VCaP (cell line): ENCODE results near the gene KIRREL2.
"Not testable (repeated sequence)": the region's sequence is repeated elsewhere in the genome, so short reads cannot be mapped to it uniquely, and the experiment has no call there.

Experiments
- H3K27ac ChIP-seq: fragments of 450-650 bp; 2 replicates; pipeline ENCODE4 v1.5.1; 2017
- TF ChIP-seq, protein P1 (sequence below): fragments of 450-650 bp; conservative IDR thresholded peaks from 2 replicates; pipeline ENCODE4 v1.5.1; 2017; ENCODE audit warnings: mild to moderate bottlenecking, moderate library complexity

Gene KIRREL2

DNA sequence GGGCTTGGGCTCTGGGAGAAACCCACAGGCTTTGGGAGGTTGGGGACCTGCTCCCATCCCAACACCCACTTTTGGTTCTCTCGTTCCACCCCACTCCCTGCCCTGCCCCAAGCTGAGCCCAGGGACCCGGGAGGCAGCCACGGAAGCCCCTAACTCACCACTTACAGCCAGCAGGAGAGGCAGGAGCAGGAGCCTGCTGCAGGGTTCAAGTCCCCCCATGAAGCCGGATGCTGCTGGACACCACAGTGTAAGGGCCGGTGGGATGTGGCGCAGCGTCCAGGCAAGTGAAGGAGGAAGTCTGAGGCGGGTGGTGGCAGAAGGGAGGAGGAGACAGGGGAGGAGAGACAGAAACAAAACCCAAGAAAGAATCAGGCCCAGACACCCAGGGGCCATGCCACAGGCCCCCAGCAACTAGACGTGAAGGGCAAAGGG, 51.3 kb downstream of the KIRREL2 start, which contains the start of gene TYROBP:
Gene TYROBP (minus strand): TSS at position 286 of the 432 bp plus-strand sequence. CDS start 67 bp downstream, at position 219.
- H3K27ac ChIP-seq, result no peak within 1 kb of the TSS
- TF ChIP-seq, protein P1, sequence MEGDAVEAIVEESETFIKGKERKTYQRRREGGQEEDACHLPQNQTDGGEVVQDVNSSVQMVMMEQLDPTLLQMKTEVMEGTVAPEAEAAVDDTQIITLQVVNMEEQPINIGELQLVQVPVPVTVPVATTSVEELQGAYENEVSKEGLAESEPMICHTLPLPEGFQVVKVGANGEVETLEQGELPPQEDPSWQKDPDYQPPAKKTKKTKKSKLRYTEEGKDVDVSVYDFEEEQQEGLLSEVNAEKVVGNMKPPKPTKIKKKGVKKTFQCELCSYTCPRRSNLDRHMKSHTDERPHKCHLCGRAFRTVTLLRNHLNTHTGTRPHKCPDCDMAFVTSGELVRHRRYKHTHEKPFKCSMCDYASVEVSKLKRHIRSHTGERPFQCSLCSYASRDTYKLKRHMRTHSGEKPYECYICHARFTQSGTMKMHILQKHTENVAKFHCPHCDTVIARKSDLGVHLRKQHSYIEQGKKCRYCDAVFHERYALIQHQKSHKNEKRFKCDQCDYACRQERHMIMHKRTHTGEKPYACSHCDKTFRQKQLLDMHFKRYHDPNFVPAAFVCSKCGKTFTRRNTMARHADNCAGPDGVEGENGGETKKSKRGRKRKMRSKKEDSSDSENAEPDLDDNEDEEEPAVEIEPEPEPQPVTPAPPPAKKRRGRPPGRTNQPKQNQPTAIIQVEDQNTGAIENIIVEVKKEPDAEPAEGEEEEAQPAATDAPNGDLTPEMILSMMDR, result no peak

DNA sequence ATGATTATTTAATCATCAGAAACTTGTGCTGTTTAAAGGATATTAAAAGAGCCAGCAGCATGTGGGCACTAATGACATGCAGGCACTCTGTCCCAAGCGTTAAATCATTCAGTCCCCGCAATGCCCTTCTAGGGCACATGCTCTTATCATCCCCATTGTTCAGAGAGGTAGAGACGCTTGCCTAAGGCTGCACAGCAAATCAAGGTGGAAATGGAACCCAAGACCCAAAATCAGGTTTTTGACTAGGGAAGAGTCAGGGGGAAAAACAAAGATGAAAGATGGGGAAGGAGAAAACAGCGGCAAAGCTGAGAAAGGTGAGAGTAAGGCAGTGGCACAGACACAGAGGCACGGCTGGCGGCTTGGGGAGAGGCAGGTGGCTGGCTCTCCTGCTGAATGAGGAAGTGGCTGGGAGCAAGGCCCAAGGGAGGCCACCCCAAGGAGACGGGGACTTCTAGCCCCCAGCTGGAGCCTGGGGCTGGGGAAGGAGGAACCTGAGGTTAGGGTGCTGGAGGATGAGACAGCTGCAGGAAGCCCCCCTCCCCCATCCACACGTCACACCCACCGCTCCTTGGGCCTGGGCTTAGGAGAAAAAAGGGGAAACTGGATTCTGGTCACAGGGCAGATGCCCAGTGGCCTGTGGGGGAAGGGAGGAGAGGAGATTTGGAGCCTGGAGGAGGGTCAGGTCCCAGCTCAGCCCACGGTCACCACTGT, 52.4 kb downstream of the KIRREL2 start:
- no peak overlapping the region for H3K27ac ChIP-seq
- TF ChIP-seq, protein P1, result no peak

DNA sequence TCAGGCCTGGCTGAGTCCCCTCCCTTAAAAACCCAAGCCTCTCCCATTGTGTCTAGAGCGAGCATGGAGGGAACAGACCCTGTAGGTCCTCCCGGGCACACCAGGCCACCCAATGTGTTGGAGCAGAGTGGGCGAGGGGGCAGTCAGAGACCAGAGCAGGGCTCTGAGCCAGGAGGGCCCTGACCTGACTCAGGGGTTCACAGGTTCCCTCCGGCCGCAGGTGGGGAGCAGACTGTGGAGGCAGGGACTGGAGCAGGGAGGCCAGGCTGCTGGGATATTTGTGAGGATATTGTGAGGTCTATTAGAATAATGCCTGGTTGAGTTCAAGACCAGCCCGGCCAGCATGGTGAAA, 52.9 kb downstream of the KIRREL2 start:
- TF ChIP-seq, protein P1, result no peak

DNA sequence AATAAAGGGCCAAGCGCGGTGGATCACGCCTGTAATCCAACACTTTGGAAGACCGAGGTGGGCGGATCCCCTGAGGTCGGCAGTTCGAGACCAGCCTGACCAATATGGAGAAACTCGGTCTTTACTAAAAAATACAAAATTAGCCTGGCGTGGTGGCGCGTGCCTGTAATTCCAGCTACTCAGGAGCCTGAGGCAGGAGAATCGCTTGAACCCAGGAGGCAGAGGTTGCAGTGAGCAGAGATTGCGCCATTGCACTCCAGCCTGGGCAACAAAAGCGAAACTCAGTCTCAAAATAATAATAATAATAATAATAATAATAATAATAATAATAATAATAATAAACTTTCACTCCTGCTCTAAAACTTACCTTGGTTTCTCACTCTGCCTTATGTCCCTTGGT, 53.6 kb downstream of the KIRREL2 start:
- H3K27ac ChIP-seq, result not testable (repeated sequence)

More for the DNA sequence above, 52.9 kb downstream of the KIRREL2 start:
- H3K27ac ChIP-seq, result no peak overlapping the region

DNA sequence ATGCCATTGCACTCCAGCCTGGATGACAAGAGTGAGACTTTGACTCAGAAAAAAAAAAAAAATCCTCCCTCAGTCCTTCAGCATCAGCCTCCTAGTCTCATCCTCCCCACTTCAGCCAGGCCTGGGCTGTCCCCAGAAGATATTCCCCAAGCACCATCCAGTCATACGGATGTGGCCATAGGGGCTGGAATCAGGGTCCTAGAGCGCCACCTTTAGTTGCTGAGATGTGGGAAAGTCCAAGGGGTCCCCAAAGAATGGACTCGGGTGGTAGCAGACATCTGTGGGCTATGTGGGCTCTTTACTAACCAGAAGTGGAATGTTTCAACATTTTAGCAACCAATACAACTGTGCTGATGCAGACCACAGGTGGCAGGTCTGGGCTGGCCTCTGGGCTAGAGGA, 54.5 kb downstream of the KIRREL2 start:
- TF ChIP-seq, protein P1, result no peak
- H3K27ac ChIP-seq, result no peak overlapping the region

DNA sequence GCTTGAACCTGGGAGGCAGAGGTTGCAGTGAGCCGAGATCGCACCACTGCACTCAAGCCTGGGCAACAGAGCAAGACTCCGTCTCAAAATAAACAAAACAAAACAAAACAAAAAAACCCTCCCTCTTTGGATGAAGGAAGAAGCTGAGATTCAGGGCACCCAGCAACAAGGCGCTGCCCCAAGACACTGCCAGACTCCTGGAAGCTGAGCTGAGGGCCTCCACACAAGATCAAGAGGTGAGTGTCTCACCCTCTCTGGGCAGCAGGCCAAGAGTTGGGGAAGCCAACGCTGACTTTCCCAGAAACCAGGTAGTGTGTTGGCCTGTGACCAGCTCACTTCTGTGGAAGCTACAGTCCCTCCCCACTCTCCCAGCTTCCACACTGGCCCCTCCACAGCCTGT, 55.1 kb downstream of the KIRREL2 start:
- H3K27ac ChIP-seq, result no peak overlapping the region
- TF ChIP-seq, protein P1, result no peak

DNA sequence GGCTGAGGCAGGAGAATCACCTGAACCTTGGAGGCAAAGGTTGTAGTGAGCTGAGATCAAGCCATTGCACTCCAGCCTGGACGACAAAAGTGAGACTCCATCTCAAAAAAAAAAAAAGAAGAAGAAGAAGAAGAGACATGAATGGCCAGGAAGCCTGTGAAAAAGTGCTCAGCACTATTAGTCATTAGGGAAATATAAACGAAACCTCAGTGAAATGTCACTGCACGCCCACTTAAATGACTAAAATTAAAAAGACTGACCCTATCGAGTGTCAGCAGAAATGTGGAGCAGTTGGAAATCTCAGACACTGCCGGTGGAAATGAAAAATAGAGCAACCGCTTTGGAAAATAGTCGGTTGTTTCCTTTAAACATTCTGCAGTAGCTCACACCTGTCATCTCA, 56.9 kb downstream of the KIRREL2 start:
- no peak overlapping the region for H3K27ac ChIP-seq

DNA sequence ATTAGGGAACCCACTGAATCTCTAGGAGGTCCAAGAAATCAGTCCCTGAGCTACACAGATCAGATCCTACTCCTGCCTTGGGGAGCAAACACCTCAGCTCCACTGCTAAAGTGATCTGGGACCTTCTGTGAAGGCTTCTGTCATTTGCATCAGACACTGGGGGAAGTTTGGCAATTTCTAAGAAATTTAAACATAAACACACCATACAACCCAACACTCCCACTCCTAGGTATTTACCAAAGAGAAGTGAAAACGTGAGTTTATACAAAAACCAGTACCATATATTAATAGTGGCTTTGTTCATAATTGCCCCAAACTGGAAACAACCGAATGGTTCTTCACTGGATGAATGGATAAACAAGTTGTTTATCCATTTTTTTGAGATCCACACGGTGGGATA, 58.7 kb downstream of the KIRREL2 start:
- H3K27ac ChIP-seq, result no peak overlapping the region
- TF ChIP-seq, protein P1, result no peak

More for the DNA sequence above, 56.9 kb downstream of the KIRREL2 start:
- TF ChIP-seq, protein P1, result no peak
